Measurements from ENCODE around the gene WDR45.

DNA sequence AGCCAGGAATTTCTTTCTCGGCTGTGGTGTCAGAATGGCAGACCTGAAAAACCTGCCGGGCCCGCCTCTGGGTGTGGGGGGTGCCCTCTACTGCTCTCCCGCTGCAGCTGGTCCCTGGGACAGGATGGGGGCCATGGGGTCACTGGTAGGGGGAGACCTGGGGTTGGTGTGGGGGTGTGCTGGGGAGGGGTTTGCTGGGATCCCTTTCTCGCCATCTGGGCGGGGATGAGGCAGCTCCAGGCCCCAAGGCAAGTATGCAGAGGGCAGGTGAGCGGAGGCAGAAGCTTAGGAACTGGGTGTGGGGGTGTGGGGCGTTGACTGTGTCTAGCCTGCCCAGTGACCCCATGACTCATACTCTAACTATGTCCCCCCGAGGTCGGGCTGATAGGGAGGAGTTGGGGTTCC, 20.0 kb downstream of the WDR45 start:
- no peak for TF ChIP-seq SIN3A (IDR thresholded peaks at IDR 0.05; ENCODE audit: borderline replicate concordance, low read depth, low read length)
- no peak for TF ChIP-seq HMG20A (CRISPR knock-in tag; IDR thresholded peaks at IDR 0.05; ENCODE audit: borderline replicate concordance)
- TF ChIP-seq, protein P1, sequence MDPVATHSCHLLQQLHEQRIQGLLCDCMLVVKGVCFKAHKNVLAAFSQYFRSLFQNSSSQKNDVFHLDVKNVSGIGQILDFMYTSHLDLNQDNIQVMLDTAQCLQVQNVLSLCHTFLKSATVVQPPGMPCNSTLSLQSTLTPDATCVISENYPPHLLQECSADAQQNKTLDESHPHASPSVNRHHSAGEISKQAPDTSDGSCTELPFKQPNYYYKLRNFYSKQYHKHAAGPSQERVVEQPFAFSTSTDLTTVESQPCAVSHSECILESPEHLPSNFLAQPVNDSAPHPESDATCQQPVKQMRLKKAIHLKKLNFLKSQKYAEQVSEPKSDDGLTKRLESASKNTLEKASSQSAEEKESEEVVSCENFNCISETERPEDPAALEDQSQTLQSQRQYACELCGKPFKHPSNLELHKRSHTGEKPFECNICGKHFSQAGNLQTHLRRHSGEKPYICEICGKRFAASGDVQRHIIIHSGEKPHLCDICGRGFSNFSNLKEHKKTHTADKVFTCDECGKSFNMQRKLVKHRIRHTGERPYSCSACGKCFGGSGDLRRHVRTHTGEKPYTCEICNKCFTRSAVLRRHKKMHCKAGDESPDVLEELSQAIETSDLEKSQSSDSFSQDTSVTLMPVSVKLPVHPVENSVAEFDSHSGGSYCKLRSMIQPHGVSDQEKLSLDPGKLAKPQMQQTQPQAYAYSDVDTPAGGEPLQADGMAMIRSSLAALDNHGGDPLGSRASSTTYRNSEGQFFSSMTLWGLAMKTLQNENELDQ (CRISPR knock-in tag; IDR thresholded peaks at IDR 0.05; ENCODE audit: borderline replicate concordance), result no peak
- TF ChIP-seq, protein P2, sequence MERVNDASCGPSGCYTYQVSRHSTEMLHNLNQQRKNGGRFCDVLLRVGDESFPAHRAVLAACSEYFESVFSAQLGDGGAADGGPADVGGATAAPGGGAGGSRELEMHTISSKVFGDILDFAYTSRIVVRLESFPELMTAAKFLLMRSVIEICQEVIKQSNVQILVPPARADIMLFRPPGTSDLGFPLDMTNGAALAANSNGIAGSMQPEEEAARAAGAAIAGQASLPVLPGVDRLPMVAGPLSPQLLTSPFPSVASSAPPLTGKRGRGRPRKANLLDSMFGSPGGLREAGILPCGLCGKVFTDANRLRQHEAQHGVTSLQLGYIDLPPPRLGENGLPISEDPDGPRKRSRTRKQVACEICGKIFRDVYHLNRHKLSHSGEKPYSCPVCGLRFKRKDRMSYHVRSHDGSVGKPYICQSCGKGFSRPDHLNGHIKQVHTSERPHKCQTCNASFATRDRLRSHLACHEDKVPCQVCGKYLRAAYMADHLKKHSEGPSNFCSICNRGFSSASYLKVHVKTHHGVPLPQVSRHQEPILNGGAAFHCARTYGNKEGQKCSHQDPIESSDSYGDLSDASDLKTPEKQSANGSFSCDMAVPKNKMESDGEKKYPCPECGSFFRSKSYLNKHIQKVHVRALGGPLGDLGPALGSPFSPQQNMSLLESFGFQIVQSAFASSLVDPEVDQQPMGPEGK (CRISPR knock-in tag; IDR thresholded peaks at IDR 0.05), result no peak
- TF ChIP-seq, protein P3, sequence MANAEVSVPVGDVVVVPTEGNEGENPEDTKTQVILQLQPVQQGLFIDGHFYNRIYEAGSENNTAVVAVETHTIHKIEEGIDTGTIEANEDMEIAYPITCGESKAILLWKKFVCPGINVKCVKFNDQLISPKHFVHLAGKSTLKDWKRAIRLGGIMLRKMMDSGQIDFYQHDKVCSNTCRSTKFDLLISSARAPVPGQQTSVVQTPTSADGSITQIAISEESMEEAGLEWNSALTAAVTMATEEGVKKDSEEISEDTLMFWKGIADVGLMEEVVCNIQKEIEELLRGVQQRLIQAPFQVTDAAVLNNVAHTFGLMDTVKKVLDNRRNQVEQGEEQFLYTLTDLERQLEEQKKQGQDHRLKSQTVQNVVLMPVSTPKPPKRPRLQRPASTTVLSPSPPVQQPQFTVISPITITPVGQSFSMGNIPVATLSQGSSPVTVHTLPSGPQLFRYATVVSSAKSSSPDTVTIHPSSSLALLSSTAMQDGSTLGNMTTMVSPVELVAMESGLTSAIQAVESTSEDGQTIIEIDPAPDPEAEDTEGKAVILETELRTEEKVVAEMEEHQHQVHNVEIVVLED (CRISPR knock-in tag; IDR thresholded peaks at IDR 0.05; ENCODE audit: borderline replicate concordance), result no peak
- TF ChIP-seq POLR2A (IDR thresholded peaks at IDR 0.05; ENCODE audit: insufficient read depth in 1 of 2, low read depth in 2 of 2, low read length in 2 of 2), result no peak
- TF ChIP-seq, protein P4, sequence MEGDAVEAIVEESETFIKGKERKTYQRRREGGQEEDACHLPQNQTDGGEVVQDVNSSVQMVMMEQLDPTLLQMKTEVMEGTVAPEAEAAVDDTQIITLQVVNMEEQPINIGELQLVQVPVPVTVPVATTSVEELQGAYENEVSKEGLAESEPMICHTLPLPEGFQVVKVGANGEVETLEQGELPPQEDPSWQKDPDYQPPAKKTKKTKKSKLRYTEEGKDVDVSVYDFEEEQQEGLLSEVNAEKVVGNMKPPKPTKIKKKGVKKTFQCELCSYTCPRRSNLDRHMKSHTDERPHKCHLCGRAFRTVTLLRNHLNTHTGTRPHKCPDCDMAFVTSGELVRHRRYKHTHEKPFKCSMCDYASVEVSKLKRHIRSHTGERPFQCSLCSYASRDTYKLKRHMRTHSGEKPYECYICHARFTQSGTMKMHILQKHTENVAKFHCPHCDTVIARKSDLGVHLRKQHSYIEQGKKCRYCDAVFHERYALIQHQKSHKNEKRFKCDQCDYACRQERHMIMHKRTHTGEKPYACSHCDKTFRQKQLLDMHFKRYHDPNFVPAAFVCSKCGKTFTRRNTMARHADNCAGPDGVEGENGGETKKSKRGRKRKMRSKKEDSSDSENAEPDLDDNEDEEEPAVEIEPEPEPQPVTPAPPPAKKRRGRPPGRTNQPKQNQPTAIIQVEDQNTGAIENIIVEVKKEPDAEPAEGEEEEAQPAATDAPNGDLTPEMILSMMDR (CRISPR knock-in tag; IDR thresholded peaks at IDR 0.05), result no peak
- TF ChIP-seq, protein P5, sequence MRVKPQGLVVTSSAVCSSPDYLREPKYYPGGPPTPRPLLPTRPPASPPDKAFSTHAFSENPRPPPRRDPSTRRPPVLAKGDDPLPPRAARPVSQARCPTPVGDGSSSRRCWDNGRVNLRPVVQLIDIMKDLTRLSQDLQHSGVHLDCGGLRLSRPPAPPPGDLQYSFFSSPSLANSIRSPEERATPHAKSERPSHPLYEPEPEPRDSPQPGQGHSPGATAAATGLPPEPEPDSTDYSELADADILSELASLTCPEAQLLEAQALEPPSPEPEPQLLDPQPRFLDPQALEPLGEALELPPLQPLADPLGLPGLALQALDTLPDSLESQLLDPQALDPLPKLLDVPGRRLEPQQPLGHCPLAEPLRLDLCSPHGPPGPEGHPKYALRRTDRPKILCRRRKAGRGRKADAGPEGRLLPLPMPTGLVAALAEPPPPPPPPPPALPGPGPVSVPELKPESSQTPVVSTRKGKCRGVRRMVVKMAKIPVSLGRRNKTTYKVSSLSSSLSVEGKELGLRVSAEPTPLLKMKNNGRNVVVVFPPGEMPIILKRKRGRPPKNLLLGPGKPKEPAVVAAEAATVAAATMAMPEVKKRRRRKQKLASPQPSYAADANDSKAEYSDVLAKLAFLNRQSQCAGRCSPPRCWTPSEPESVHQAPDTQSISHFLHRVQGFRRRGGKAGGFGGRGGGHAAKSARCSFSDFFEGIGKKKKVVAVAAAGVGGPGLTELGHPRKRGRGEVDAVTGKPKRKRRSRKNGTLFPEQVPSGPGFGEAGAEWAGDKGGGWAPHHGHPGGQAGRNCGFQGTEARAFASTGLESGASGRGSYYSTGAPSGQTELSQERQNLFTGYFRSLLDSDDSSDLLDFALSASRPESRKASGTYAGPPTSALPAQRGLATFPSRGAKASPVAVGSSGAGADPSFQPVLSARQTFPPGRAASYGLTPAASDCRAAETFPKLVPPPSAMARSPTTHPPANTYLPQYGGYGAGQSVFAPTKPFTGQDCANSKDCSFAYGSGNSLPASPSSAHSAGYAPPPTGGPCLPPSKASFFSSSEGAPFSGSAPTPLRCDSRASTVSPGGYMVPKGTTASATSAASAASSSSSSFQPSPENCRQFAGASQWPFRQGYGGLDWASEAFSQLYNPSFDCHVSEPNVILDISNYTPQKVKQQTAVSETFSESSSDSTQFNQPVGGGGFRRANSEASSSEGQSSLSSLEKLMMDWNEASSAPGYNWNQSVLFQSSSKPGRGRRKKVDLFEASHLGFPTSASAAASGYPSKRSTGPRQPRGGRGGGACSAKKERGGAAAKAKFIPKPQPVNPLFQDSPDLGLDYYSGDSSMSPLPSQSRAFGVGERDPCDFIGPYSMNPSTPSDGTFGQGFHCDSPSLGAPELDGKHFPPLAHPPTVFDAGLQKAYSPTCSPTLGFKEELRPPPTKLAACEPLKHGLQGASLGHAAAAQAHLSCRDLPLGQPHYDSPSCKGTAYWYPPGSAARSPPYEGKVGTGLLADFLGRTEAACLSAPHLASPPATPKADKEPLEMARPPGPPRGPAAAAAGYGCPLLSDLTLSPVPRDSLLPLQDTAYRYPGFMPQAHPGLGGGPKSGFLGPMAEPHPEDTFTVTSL (CRISPR knock-in tag; IDR thresholded peaks at IDR 0.05; ENCODE audit: borderline replicate concordance), result no peak
- TF ChIP-seq POLR2AphosphoS2 (IDR thresholded peaks at IDR 0.05; ENCODE audit: low read depth, low read length), result no peak
- TF ChIP-seq ZBTB1 (CRISPR knock-in tag; IDR thresholded peaks at IDR 0.05; ENCODE audit: borderline replicate concordance), result no peak
- no peak for TF ChIP-seq FOXJ3 (CRISPR knock-in tag; IDR thresholded peaks at IDR 0.05; ENCODE audit: borderline replicate concordance)
- no peak for TF ChIP-seq ZNF124 (CRISPR knock-in tag; IDR thresholded peaks at IDR 0.05)
- no peak for TF ChIP-seq MAFK (conservative IDR thresholded peaks at IDR 0.05 in 1 of 2, IDR thresholded peaks at IDR 0.05 in 1 of 2; ENCODE audit: low read length in 2 of 2)
- TF ChIP-seq TAF1 (CRISPR knock-in tag; IDR thresholded peaks at IDR 0.05), result no peak
